HepG2 (cell line): ENCODE results near the gene CCDC150. TPM values are rescaled to one million over a fixed set of nuclear protein-coding genes. Genes with fewer than 3 reads are reported as not detected.

Experiments used
- HNF4A ChIP-seq: sonication (generic); formaldehyde crosslinking; IDR thresholded peaks from 2 replicates; pipeline ENCODE4 v1.4.0; 2020; ENCODE audit warnings: missing genetic modification reagents
- HOXA5 ChIP-seq: sonication (generic); formaldehyde crosslinking; IDR thresholded peaks from 2 replicates; pipeline ENCODE4 v1.4.0; 2020; ENCODE audit warnings: missing genetic modification reagents
- JDP2 ChIP-seq: sonication (generic); formaldehyde crosslinking; IDR thresholded peaks from 2 replicates; pipeline ENCODE4 v1.8.1; 2022; ENCODE audit warnings: missing genetic modification reagents, borderline replicate concordance
- NR2C2 ChIP-seq: sonication (generic); formaldehyde crosslinking; IDR thresholded peaks from 2 replicates; pipeline ENCODE4 v1.4.0; 2020; ENCODE audit warnings: missing genetic modification reagents, mild to moderate bottlenecking, moderate library complexity, borderline replicate concordance
- PRDM15 ChIP-seq: sonication (generic); formaldehyde crosslinking; IDR thresholded peaks from 2 replicates; pipeline ENCODE4 v1.4.0; 2020; ENCODE audit warnings: missing genetic modification reagents
- ZBTB42 ChIP-seq: sonication (generic); formaldehyde crosslinking; IDR thresholded peaks from 2 replicates; pipeline ENCODE4 v1.5.0; 2020; ENCODE audit warnings: mild to moderate bottlenecking, missing genetic modification reagents
- ZC3H4 ChIP-seq: sonication (generic); formaldehyde crosslinking; IDR thresholded peaks from 2 replicates; pipeline ENCODE4 v1.4.0; 2020; ENCODE audit warnings: missing genetic modification reagents, borderline replicate concordance
- ZXDC ChIP-seq: sonication (generic); formaldehyde crosslinking; IDR thresholded peaks from 2 replicates; pipeline ENCODE4 v1.5.0; 2020; ENCODE audit warnings: mild to moderate bottlenecking, missing genetic modification reagents
- polyA plus RNA-seq, 8 experiments: library from polyadenylated mRNA; depleted of rRNA in 3 of 8; stranded (reverse) in 7 of 8; unstranded in 1 of 8; fragments of >200 nt; fragmentation: Illumina TruSeq in 4 of 8; extraction: Trizol in 4 of 8; gene quantifications; 2 replicates each; pipeline versions ENCODE4 v1.2.1 to v1.2.3, GENCODE V29; 2011 to 2016; ENCODE audit warnings: low read depth in 4 of 8, missing spikeins in 1 of 8, mixed read lengths in 1 of 8; ENCODE audit not compliant: insufficient read depth in 1 of 8
- total RNA-seq, 5 experiments: library from RNA; depleted of rRNA; stranded (reverse); fragments of >200 nt; fragmentation: Illumina TruSeq; extraction: Trizol; gene quantifications; 2 replicates each; pipeline ENCODE4 v1.2.3, GENCODE V29; 2016; ENCODE audit warnings: low read depth in 1 of 5
- TF ChIP-seq, protein P1 (sequence below): sonication (generic); formaldehyde crosslinking; IDR thresholded peaks from 2 replicates; pipeline ENCODE4 v1.4.0; 2020; ENCODE audit warnings: missing genetic modification reagents
- TF ChIP-seq, protein P2 (sequence below), 2 experiments: sonication (generic) in 1 of 2; formaldehyde crosslinking in 1 of 2; IDR thresholded peaks; 2 replicates each; pipeline versions ENCODE4 v1.6.1 to v1.9.0; 2014 to 2022; ENCODE audit warnings: antibody characterized with exemption in 1 of 2, borderline replicate concordance in 1 of 2, inconsistent platforms in 1 of 2, low read depth in 1 of 2, missing genetic modification reagents in 1 of 2

The CCDC150 gene
- total and polyA plus RNA-seq, 2 of the 13 experiments (the other 11 are each of a cell fraction or from before 2014, with no cell fraction given) = 14.9 to 32.6 TPM

DNA sequence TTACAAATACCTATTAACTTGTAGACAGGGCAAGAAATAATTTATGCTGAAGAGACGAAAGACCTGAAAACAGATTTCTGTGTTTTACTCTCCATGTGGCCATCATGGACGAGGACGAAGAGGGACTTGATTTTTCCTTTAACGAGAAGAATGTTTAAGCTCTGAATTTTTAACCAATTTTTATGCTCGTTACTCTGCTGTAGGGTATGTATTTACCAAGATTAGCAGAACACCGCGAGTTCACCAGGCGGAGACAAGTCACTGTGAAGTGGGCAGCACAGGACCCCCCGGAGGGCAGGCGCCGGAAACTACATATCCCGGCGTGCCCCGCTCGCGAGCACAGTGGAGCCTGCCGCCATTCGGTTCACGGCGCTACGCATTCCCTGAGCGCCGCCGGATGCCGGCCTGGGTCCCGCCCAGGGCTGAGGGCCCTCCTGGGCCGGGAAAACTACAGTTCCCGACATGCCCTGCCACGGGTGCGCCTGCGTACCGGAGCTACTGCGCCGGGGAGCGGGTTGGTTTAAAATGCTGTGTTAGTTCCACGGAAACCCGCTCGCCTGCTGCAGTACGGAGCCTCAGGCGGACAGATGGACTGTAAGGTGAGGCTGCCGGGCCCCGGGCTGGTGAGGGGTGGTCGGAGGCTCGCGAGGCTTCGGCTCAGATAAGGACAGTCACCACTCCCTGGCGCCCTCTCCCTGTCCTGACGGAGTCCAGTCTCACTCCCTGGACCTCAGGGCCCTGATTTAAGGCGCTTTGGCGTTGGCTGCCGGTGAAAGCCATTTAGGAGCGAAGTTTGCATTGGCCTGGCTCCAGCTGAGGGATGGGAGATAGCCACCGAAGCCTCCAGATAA, at the start of gene CCDC150 (continued):
- TF ChIP-seq, protein P1, sequence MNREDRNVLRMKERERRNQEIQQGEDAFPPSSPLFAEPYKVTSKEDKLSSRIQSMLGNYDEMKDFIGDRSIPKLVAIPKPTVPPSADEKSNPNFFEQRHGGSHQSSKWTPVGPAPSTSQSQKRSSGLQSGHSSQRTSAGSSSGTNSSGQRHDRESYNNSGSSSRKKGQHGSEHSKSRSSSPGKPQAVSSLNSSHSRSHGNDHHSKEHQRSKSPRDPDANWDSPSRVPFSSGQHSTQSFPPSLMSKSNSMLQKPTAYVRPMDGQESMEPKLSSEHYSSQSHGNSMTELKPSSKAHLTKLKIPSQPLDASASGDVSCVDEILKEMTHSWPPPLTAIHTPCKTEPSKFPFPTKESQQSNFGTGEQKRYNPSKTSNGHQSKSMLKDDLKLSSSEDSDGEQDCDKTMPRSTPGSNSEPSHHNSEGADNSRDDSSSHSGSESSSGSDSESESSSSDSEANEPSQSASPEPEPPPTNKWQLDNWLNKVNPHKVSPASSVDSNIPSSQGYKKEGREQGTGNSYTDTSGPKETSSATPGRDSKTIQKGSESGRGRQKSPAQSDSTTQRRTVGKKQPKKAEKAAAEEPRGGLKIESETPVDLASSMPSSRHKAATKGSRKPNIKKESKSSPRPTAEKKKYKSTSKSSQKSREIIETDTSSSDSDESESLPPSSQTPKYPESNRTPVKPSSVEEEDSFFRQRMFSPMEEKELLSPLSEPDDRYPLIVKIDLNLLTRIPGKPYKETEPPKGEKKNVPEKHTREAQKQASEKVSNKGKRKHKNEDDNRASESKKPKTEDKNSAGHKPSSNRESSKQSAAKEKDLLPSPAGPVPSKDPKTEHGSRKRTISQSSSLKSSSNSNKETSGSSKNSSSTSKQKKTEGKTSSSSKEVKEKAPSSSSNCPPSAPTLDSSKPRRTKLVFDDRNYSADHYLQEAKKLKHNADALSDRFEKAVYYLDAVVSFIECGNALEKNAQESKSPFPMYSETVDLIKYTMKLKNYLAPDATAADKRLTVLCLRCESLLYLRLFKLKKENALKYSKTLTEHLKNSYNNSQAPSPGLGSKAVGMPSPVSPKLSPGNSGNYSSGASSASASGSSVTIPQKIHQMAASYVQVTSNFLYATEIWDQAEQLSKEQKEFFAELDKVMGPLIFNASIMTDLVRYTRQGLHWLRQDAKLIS (CRISPR knock-in tag) = no peak
- TF ChIP-seq, protein P2, sequence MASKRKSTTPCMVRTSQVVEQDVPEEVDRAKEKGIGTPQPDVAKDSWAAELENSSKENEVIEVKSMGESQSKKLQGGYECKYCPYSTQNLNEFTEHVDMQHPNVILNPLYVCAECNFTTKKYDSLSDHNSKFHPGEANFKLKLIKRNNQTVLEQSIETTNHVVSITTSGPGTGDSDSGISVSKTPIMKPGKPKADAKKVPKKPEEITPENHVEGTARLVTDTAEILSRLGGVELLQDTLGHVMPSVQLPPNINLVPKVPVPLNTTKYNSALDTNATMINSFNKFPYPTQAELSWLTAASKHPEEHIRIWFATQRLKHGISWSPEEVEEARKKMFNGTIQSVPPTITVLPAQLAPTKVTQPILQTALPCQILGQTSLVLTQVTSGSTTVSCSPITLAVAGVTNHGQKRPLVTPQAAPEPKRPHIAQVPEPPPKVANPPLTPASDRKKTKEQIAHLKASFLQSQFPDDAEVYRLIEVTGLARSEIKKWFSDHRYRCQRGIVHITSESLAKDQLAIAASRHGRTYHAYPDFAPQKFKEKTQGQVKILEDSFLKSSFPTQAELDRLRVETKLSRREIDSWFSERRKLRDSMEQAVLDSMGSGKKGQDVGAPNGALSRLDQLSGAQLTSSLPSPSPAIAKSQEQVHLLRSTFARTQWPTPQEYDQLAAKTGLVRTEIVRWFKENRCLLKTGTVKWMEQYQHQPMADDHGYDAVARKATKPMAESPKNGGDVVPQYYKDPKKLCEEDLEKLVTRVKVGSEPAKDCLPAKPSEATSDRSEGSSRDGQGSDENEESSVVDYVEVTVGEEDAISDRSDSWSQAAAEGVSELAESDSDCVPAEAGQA (IDR thresholded peaks at IDR 0.05; ENCODE audit: low read depth) = peak; percentile 98
- TF ChIP-seq, protein P2 (CRISPR knock-in tag; IDR thresholded peaks at IDR 0.05; ENCODE audit: borderline replicate concordance) = no peak
- peak; percentile 58 for TF ChIP-seq HNF4A (CRISPR knock-in tag)
- TF ChIP-seq HOXA5 (CRISPR knock-in tag) = peak; percentile 85
- no peak for TF ChIP-seq JDP2 (CRISPR knock-in tag)
- peak; percentile 35; the same call in 1 of the 2 replicates for TF ChIP-seq PRDM15 (CRISPR knock-in tag)
- TF ChIP-seq ZXDC = 0 out of 2 replicates have a peak, but pooled peaks have one; percentile 72
- TF ChIP-seq ZC3H4 (CRISPR knock-in tag) = no peak
- TF ChIP-seq NR2C2 (CRISPR knock-in tag) = peak; percentile 93
- TF ChIP-seq ZBTB42 = peak; percentile 84
